H9 (cell line): Measurements from ENCODE around the gene OR2T4. TPM values are rescaled to one million over a fixed set of nuclear protein-coding genes. Genes with fewer than 3 reads are reported as not detected.

ENCODE experiments used
- DNase-seq: peaks from one replicate; pipeline ENCODE4 v3.0.0-alpha.2; 2017
- H2AFZ ChIP-seq: one replicate; pipeline ENCODE4 v1.6.1; 2013; ENCODE audit warnings: mild to moderate bottlenecking, low read length, control low read depth, moderate library complexity
- H2AK5ac ChIP-seq: 2 replicates; pipeline ENCODE4 v1.6.1; 2013; ENCODE audit warnings: low read length, control low read depth, mixed read lengths; ENCODE audit not compliant: insufficient read length
- H2BK120ac ChIP-seq: one replicate; pipeline ENCODE4 v1.6.1; 2013; ENCODE audit warnings: low read depth, mild to moderate bottlenecking, low read length, control low read depth, inconsistent platforms; ENCODE audit not compliant: poor library complexity, severe bottlenecking
- H2BK12ac ChIP-seq: 2 replicates; pipeline ENCODE4 v1.6.1; 2013; ENCODE audit warnings: low read length, control low read depth, mixed read lengths, low read depth; ENCODE audit not compliant: insufficient read length
- H2BK15ac ChIP-seq: 2 replicates; pipeline ENCODE4 v1.6.1; 2013; ENCODE audit warnings: low read depth, low read length, control low read depth
- H2BK20ac ChIP-seq: one replicate; pipeline ENCODE4 v1.6.1; 2013; ENCODE audit warnings: low read depth, mild to moderate bottlenecking, low read length, control low read depth, inconsistent platforms; ENCODE audit not compliant: poor library complexity, severe bottlenecking
- H2BK5ac ChIP-seq: 2 replicates; pipeline ENCODE4 v1.6.1; 2013; ENCODE audit warnings: low read length, control low read depth, mixed read lengths; ENCODE audit not compliant: insufficient read length
- H3K14ac ChIP-seq: 2 replicates; pipeline ENCODE4 v1.6.1; 2013; ENCODE audit warnings: low read length, control low read depth; ENCODE audit not compliant: insufficient read depth
- H3K18ac ChIP-seq: 2 replicates; pipeline ENCODE4 v1.6.1; 2013; ENCODE audit warnings: low read depth, mild to moderate bottlenecking, mixed read lengths, low read length, control low read depth; ENCODE audit not compliant: insufficient read length
- H3K23ac ChIP-seq: 2 replicates; pipeline ENCODE4 v1.6.1; 2013; ENCODE audit warnings: low read length, control low read depth, mixed read lengths, low read depth; ENCODE audit not compliant: insufficient read length
- H3K23me2 ChIP-seq: 2 replicates; pipeline ENCODE4 v1.6.1; 2013; ENCODE audit warnings: low read depth, mild to moderate bottlenecking, mixed read lengths, low read length, control low read depth; ENCODE audit not compliant: insufficient read length, poor library complexity, severe bottlenecking
- H3K27ac ChIP-seq: 2 replicates; pipeline ENCODE4 v1.5.1; 2013; ENCODE audit warnings: low read length, control low read depth, mixed read lengths, low read depth; ENCODE audit not compliant: insufficient read length
- H3K27me3 ChIP-seq: 2 replicates; pipeline ENCODE4 v1.6.1; 2013; ENCODE audit warnings: low read length, control low read depth, inconsistent platforms; ENCODE audit not compliant: insufficient read depth
- H3K4ac ChIP-seq: 2 replicates; pipeline ENCODE4 v1.6.1; 2013; ENCODE audit warnings: low read depth, mild to moderate bottlenecking, control low read depth, inconsistent platforms, low read length, moderate library complexity
- H3K4me1 ChIP-seq: 2 replicates; pipeline ENCODE4 v1.6.1; 2013; ENCODE audit warnings: low read length, control low read depth, inconsistent platforms; ENCODE audit not compliant: insufficient read depth
- H3K4me2 ChIP-seq: 2 replicates; pipeline ENCODE4 v1.6.1; 2013; ENCODE audit warnings: low read length, control low read depth, mixed read lengths; ENCODE audit not compliant: insufficient read length, insufficient read depth
- H3K56ac ChIP-seq: 2 replicates; pipeline ENCODE4 v1.6.1; 2013; ENCODE audit warnings: low read depth, mild to moderate bottlenecking, mixed read lengths, low read length, control low read depth; ENCODE audit not compliant: insufficient read length
- H3K79me1 ChIP-seq: 2 replicates; pipeline ENCODE4 v1.6.1; 2013; ENCODE audit warnings: low read depth, mild to moderate bottlenecking, moderate library complexity, low read length, control low read depth, inconsistent platforms; ENCODE audit not compliant: insufficient read depth, poor library complexity, severe bottlenecking
- H3K79me2 ChIP-seq: 2 replicates; pipeline ENCODE4 v1.6.1; 2013; ENCODE audit warnings: low read length, control low read depth, inconsistent platforms; ENCODE audit not compliant: insufficient read depth
- H3K9ac ChIP-seq: 2 replicates; pipeline ENCODE4 v1.6.1; 2013; ENCODE audit warnings: low read length, control low read depth, mixed read lengths; ENCODE audit not compliant: insufficient read length; ENCODE audit errors: extremely low read depth
- H3K9me3 ChIP-seq: one replicate; pipeline ENCODE4 v1.6.1; 2013; ENCODE audit warnings: low read depth, low read length, inconsistent platforms; ENCODE audit not compliant: control insufficient read depth
- H3T11ph ChIP-seq: one replicate; pipeline ENCODE4 v1.6.1; 2013; ENCODE audit warnings: mild to moderate bottlenecking, low read length, control low read depth, inconsistent platforms
- H4K20me1 ChIP-seq: one replicate; pipeline ENCODE4 v1.6.1; 2013; ENCODE audit not compliant: control insufficient read depth, insufficient read length, insufficient read depth
- H4K5ac ChIP-seq: 2 replicates; pipeline ENCODE4 v1.6.1; 2013; ENCODE audit warnings: low read depth, mild to moderate bottlenecking, mixed read lengths, low read length, control low read depth; ENCODE audit not compliant: insufficient read length
- H4K8ac ChIP-seq: replicated peaks from 2 replicates; pipeline ENCODE4 v1.6.1; 2013; ENCODE audit warnings: low read length, control low read depth, mixed read lengths, low read depth; ENCODE audit not compliant: insufficient read length
- H4K91ac ChIP-seq: 2 replicates; pipeline ENCODE4 v1.6.1; 2013; ENCODE audit warnings: low read depth, mild to moderate bottlenecking, moderate library complexity, mixed read lengths, low read length, control low read depth; ENCODE audit not compliant: insufficient read length
- H3K27ac Mint-ChIP-seq, 3 experiments: 2 replicates in 2 of 3; 3 replicates in 1 of 3; pipeline ENCODE4 v1.8.0; 2020 to 2021; ENCODE audit warnings: mixed read lengths in 3 of 3, mild to moderate bottlenecking in 1 of 3, moderate library complexity in 1 of 3
- H3K27me3 Mint-ChIP-seq: 2 replicates; pipeline ENCODE4 v1.8.0; 2021; ENCODE audit warnings: low read depth, mild to moderate bottlenecking, moderate library complexity, mixed read lengths
- H3K36me3 Mint-ChIP-seq, 3 experiments: 2 replicates in 2 of 3; 3 replicates in 1 of 3; pipeline ENCODE4 v1.8.0; 2020 to 2021; ENCODE audit warnings: low read depth in 3 of 3, mixed read lengths in 3 of 3; ENCODE audit not compliant: insufficient read depth in 1 of 3
- H3K4me1 Mint-ChIP-seq, 2 experiments: 2 replicates each; pipeline ENCODE4 v1.8.0; 2020; ENCODE audit warnings: mixed read lengths in 2 of 2
- H3K4me3 Mint-ChIP-seq, 2 experiments: 2 replicates in 1 of 2; 3 replicates in 1 of 2; pipeline ENCODE4 v1.8.0; 2020 to 2021; ENCODE audit warnings: mild to moderate bottlenecking in 2 of 2, mixed read lengths in 2 of 2, moderate library complexity in 1 of 2
- H3K9me3 Mint-ChIP-seq, 2 experiments: 2 replicates in 1 of 2; 3 replicates in 1 of 2; pipeline ENCODE4 v1.8.0; 2020; ENCODE audit warnings: mild to moderate bottlenecking in 2 of 2, mixed read lengths in 2 of 2, moderate library complexity in 1 of 2
- CTCF ChIP-seq: fragments of 200-600 bp; sonication (generic); conservative IDR thresholded peaks from 3 replicates; pipeline ENCODE4 v1.8.0; 2021; ENCODE audit warnings: antibody characterized with exemption, mild to moderate bottlenecking
- WGBS: extraction: QIAGEN DNeasy Blood & Tissue Kit; methylation state at CpG from one replicate; pipeline ENCODE4 v1.1.7; 2013; ENCODE audit warnings: missing lambda C conversion rate, low lambda C conversion rate, mixed read lengths; ENCODE audit not compliant: insufficient read length; ENCODE audit errors: extremely low coverage; 5-methylcytosine and 5-hydroxymethylcytosine counted together
- total RNA-seq: library from RNA; stranded (reverse); gene quantifications from 2 replicates; pipeline ENCODE4 v1.2.1, GENCODE V29; 2021

OR2T4 gene
- total RNA-seq, 1 experiment from 2014 or later: not detected

DNA sequence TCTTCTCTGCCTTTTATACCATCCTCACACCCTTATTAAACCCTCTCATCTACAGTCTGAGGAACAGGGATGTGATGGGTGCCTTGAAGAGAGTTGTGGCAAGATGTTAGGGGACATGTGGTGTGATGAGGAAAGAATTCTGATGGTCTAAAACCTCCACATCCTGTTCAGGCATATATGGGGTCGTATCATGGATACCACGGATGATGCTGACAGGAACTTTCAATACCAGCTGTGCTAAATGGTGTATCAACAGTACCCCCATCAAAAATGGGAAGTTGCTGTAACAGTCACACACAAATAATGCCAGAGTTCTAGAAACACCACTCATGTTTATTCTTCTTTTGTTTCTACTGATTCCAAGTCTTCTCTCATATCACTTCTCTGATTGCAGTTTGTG is 27.0 kb downstream of the OR2T4 start:
- Histone ChIP-seq H3K23ac (no peak overlapping the region), H2AK5ac (no peak overlapping the region), H3K79me1 (no peaks in the 10 kb centered on the region), H2BK5ac (no peak overlapping the region), H4K91ac (no peak overlapping the region), H3K9me3 (peaks cover 88% of the 10 kb centered on the region), H2BK15ac (no peak overlapping the region), H2BK120ac (no peak overlapping the region), H3K9ac (no peak overlapping the region), H3K27ac (no peak overlapping the region), H3K4me2 (no peak overlapping the region), H2AFZ (no peak overlapping the region), H3K14ac (no peak overlapping the region), H3K56ac (no peak overlapping the region), H3K18ac (no peak overlapping the region), H2BK20ac (no peak overlapping the region), H3K27me3 (no peaks in the 10 kb centered on the region), H3K79me2 (no peaks in the 10 kb centered on the region), H2BK12ac (no peak overlapping the region), H3K4ac (no peak overlapping the region), H3K23me2 (no peaks in the 10 kb centered on the region), H4K5ac (no peak overlapping the region), H3K4me1 (no peaks in the 10 kb centered on the region), H4K20me1 (no peaks in the 10 kb centered on the region), H4K8ac (no peak overlapping the region), H3T11ph (no peak overlapping the region)
- H3K9me3 Mint-ChIP-seq: peaks cover 82 to 87% of the 10 kb centered on the region in 2 experiments
- H3K27ac Mint-ChIP-seq: no peak overlapping the region
- DNase-seq: no peak
- no peaks in the 10 kb centered on the region for H3K4me1 Mint-ChIP-seq
- TF ChIP-seq CTCF: no peak
- H3K27me3 Mint-ChIP-seq: peaks cover 2% of the 10 kb centered on the region; the same call in 1 of the 2 replicates
- no peak overlapping the region for H3K4me3 Mint-ChIP-seq
- H3K36me3 Mint-ChIP-seq: peaks cover 0 to 21% (median 15%) of the 10 kb centered on the region in 3 experiments; a peak in 6 of 7 replicates
- WGBS: no CpG with 5 or more reads among the region's 2 CpGs
